ENCODE measurements around the gene LAMP2.

DNA sequence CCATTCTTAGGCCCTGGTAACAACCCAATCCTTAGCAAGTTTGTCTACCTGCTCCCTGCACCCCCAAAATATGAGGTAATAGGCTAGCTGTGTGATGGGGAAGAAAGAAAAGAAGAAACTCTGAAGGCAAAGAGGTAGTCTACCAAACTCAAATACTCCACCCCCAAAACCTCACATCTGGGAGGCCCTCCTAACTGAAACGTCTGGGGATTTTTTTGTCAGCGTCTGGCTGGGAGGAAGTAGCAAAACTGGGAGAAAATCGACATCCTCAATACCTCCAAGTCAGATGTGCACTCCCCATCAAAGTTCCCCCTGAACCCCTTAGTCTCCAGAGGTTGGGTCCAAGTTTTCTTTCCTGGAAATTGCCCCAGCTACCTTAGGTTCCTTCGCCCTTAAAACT is 1.0 kb downstream of the LAMP2 start:
- TF ChIP-seq, protein P1, sequence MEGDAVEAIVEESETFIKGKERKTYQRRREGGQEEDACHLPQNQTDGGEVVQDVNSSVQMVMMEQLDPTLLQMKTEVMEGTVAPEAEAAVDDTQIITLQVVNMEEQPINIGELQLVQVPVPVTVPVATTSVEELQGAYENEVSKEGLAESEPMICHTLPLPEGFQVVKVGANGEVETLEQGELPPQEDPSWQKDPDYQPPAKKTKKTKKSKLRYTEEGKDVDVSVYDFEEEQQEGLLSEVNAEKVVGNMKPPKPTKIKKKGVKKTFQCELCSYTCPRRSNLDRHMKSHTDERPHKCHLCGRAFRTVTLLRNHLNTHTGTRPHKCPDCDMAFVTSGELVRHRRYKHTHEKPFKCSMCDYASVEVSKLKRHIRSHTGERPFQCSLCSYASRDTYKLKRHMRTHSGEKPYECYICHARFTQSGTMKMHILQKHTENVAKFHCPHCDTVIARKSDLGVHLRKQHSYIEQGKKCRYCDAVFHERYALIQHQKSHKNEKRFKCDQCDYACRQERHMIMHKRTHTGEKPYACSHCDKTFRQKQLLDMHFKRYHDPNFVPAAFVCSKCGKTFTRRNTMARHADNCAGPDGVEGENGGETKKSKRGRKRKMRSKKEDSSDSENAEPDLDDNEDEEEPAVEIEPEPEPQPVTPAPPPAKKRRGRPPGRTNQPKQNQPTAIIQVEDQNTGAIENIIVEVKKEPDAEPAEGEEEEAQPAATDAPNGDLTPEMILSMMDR (IDR thresholded peaks at IDR 0.05; ENCODE audit: low read length) = no peak
- TF ChIP-seq EZH2 (IDR thresholded peaks at IDR 0.05; ENCODE audit: borderline replicate concordance, low read length) = no peak

Measured in OCI-LY1 (cell line).